PC-3 (cell line): Measurements from ENCODE around the gene KRTAP1-5.

Experiments used
- CTCF ChIP-seq: fragments of 300-600 bp; sonication (generic); conservative IDR thresholded peaks from 2 replicates; pipeline ENCODE4 v1.5.1; 2017; ENCODE audit warnings: antibody characterized with exemption, low read depth, mild to moderate bottlenecking, low read length
- EZH2 ChIP-seq: fragments of 300-600 bp; sonication (generic); IDR thresholded peaks from one replicate; pipeline ENCODE4 v1.6.1; 2017; ENCODE audit warnings: antibody characterized with exemption, mild to moderate bottlenecking, low read length; ENCODE audit not compliant: unreplicated experiment
- EZH2phosphoT487 ChIP-seq: fragments of 300-600 bp; sonication (generic); IDR thresholded peaks from 2 replicates; pipeline ENCODE4 v1.6.1; 2018; ENCODE audit warnings: mild to moderate bottlenecking, antibody characterized with exemption, low read length, borderline replicate concordance

GRCh38 chr17:40978575-40979151, 48.3 kb downstream of the KRTAP1-5 start:
- TF ChIP-seq CTCF = no peak
- TF ChIP-seq EZH2 = no peak
- no peak for TF ChIP-seq EZH2phosphoT487
